COR-L47 (cell line): ENCODE measurements around the gene PLPP4.

ENCODE experiments used
- DNase-seq: peaks from one replicate; lab custom pipeline; 2025; lab: John Stamatoyannopoulos, UW

PLPP4 gene

GRCh38 chr10:120578134-120578533, 121.1 kb downstream of the PLPP4 start:
- DNase-seq: no peak

- no peak for DNase-seq
Observed at GRCh38 chr10:120578890-120579289, 121.9 kb downstream of the PLPP4 start.

- no peak for DNase-seq
Observed at GRCh38 chr10:120580918-120581895, 124.2 kb downstream of the PLPP4 start.

- DNase-seq: no peak
Observed at GRCh38 chr10:120582753-120583152, 125.7 kb downstream of the PLPP4 start.

- no peak for DNase-seq
Observed at GRCh38 chr10:120583424-120584108, 126.5 kb downstream of the PLPP4 start.

- no peak for DNase-seq
Observed at GRCh38 chr10:120584786-120585185, 127.8 kb downstream of the PLPP4 start.

GRCh38 chr10:120586471-120586872, 129.4 kb downstream of the PLPP4 start:
- no peak for DNase-seq

GRCh38 chr10:120587061-120587460, 130.0 kb downstream of the PLPP4 start:
- no peak for DNase-seq

GRCh38 chr10:120588311-120588710, 131.3 kb downstream of the PLPP4 start:
- no peak for DNase-seq

- no peak for DNase-seq
Observed at GRCh38 chr10:120593693-120594092, 136.7 kb downstream of the PLPP4 start.

GRCh38 chr10:120597902-120598301, 140.9 kb downstream of the PLPP4 start:
- DNase-seq: no peak

GRCh38 chr10:120598386-120598785, 141.4 kb downstream of the PLPP4 start:
- DNase-seq: no peak

GRCh38 chr10:120599200-120599724, 142.2 kb downstream of the PLPP4 start:
- no peak for DNase-seq

GRCh38 chr10:120600871-120601649, 144.0 kb downstream of the PLPP4 start:
- DNase-seq: no peak

- DNase-seq: no peak
Observed at GRCh38 chr10:120601999-120602398, 145.0 kb downstream of the PLPP4 start.

GRCh38 chr10:120605410-120605809, 148.4 kb downstream of the PLPP4 start:
- DNase-seq: no peak

GRCh38 chr10:120606051-120606764, 149.2 kb downstream of the PLPP4 start:
- no peak for DNase-seq

GRCh38 chr10:120607016-120607709, 150.1 kb downstream of the PLPP4 start:
- DNase-seq: no peak

- no peak for DNase-seq
Observed at GRCh38 chr10:120607710-120608703, 151.0 kb downstream of the PLPP4 start.

GRCh38 chr10:120609006-120609405, 152.0 kb downstream of the PLPP4 start:
- no peak for DNase-seq
